Measurements from ENCODE around the gene PTPN14.

Gene PTPN14

GRCh38 chr1:214515544-214516433 lies 35.6 kb downstream of the PTPN14 start:
- TF ChIP-seq ZFP3 (CRISPR knock-in tag; IDR thresholded peaks at IDR 0.05) (no peak), ZC3H10 (CRISPR knock-in tag; IDR thresholded peaks at IDR 0.05) (no peak), GLIS3 (CRISPR knock-in tag; IDR thresholded peaks at IDR 0.05) (no peak), POU6F1 (CRISPR knock-in tag; IDR thresholded peaks at IDR 0.05; ENCODE audit: borderline replicate concordance, low read depth) (no peak), RARB (CRISPR knock-in tag; IDR thresholded peaks at IDR 0.05) (no peak), ESRRG (CRISPR knock-in tag; IDR thresholded peaks at IDR 0.05) (no peak), SNAI2 (CRISPR knock-in tag; IDR thresholded peaks at IDR 0.05) (no peak), TCF4 (CRISPR knock-in tag; IDR thresholded peaks at IDR 0.05; ENCODE audit: borderline replicate concordance) (no peak), TOX (CRISPR knock-in tag; IDR thresholded peaks at IDR 0.05; ENCODE audit: borderline replicate concordance) (no peak), PATZ1 (CRISPR knock-in tag; IDR thresholded peaks at IDR 0.05; ENCODE audit: borderline replicate concordance) (no peak), BACH2 (CRISPR knock-in tag; IDR thresholded peaks at IDR 0.05; ENCODE audit: borderline replicate concordance) (no peak)
- ATAC-seq, result no peak

- ATAC-seq, result no peak; the same call in 2 of the 3 replicates
- TF ChIP-seq TCF4 (CRISPR knock-in tag; IDR thresholded peaks at IDR 0.05; ENCODE audit: borderline replicate concordance), result no peak
- TF ChIP-seq TOX (CRISPR knock-in tag; IDR thresholded peaks at IDR 0.05; ENCODE audit: borderline replicate concordance), result no peak
- no peak for TF ChIP-seq ZNF8 (CRISPR knock-in tag; IDR thresholded peaks at IDR 0.05)
- no peak for TF ChIP-seq PATZ1 (CRISPR knock-in tag; IDR thresholded peaks at IDR 0.05; ENCODE audit: borderline replicate concordance)
- no peak for TF ChIP-seq ZNF565 (CRISPR knock-in tag; conservative IDR thresholded peaks at IDR 0.05; ENCODE audit: low read depth)
- no peak for TF ChIP-seq ARNTL (CRISPR knock-in tag; IDR thresholded peaks at IDR 0.05; ENCODE audit: borderline replicate concordance, low read depth)
- no peak for TF ChIP-seq ZFP3 (CRISPR knock-in tag; IDR thresholded peaks at IDR 0.05)
- TF ChIP-seq CSDC2 (CRISPR knock-in tag; IDR thresholded peaks at IDR 0.05), result no peak
- no peak for TF ChIP-seq ZC3H10 (CRISPR knock-in tag; IDR thresholded peaks at IDR 0.05)
- no peak for TF ChIP-seq RARB (CRISPR knock-in tag; IDR thresholded peaks at IDR 0.05)
- no peak for TF ChIP-seq CSRNP3 (CRISPR knock-in tag; IDR thresholded peaks at IDR 0.05)
- no peak for TF ChIP-seq TSHZ2 (CRISPR knock-in tag; IDR thresholded peaks at IDR 0.05)
- TF ChIP-seq GLIS3 (CRISPR knock-in tag; IDR thresholded peaks at IDR 0.05), result no peak
- TF ChIP-seq SNAI2 (CRISPR knock-in tag; IDR thresholded peaks at IDR 0.05), result no peak
- no peak for TF ChIP-seq POU6F1 (CRISPR knock-in tag; IDR thresholded peaks at IDR 0.05; ENCODE audit: borderline replicate concordance, low read depth)
- TF ChIP-seq PPARA (CRISPR knock-in tag; IDR thresholded peaks at IDR 0.05; ENCODE audit: borderline replicate concordance), result no peak
- no peak for TF ChIP-seq CREB5 (CRISPR knock-in tag; IDR thresholded peaks at IDR 0.05; ENCODE audit: low read depth)
- TF ChIP-seq BACH2 (CRISPR knock-in tag; IDR thresholded peaks at IDR 0.05; ENCODE audit: borderline replicate concordance), result no peak
Measured at GRCh38 chr1:214514819-214515383, 36.5 kb downstream of the PTPN14 start.

All from SK-N-SH treated with all-trans-retinoic acid at 6 μM for 48 hours (cell line).